HG02884 (cell line): ENCODE measurements around the gene ACTN4.

Experiments
- ATAC-seq: cut with Tn5 transposase; IDR thresholded peaks from one replicate; pipeline ENCODE4 v1.9.1; 2021; ENCODE audit warnings: mild to moderate bottlenecking, moderate library complexity; ENCODE audit not compliant: unreplicated experiment

The ACTN4 gene

DNA sequence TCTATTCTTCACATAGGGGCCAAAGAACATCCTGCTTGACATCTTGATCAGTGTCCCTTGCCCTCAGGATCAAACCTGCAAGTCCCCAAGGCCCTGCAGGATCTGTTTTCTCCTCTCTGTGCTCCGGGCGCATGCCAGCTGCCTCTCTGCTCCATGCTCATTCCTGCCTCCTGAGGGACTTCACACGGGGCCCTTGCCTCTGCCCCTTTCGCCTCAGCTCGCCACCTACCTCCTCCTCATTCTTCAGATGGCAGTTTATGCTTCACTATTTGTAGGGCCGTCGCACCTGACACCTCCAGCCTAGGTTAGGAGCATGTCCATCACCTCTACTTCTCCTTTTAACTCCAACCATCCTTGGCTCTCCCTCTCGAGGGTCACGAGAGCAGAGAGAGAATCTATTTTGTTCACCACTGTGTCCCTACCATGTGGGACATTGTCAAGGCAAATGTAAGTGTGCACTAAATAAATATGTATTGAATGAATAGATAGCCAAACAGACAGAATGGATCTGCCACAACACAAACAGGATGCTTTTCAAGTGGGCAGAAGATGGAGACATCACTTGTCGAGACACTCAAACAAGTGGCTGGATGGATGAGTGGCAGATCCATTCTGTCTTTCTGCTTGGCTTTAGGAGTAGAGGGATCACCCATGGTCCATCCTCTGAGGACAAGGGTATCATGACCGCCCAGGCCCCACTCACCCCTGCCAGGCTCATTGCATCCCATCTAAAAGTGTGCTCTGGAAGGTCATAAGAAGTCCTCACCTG lies 29.6 kb downstream of the ACTN4 start:
- no peak for ATAC-seq

DNA sequence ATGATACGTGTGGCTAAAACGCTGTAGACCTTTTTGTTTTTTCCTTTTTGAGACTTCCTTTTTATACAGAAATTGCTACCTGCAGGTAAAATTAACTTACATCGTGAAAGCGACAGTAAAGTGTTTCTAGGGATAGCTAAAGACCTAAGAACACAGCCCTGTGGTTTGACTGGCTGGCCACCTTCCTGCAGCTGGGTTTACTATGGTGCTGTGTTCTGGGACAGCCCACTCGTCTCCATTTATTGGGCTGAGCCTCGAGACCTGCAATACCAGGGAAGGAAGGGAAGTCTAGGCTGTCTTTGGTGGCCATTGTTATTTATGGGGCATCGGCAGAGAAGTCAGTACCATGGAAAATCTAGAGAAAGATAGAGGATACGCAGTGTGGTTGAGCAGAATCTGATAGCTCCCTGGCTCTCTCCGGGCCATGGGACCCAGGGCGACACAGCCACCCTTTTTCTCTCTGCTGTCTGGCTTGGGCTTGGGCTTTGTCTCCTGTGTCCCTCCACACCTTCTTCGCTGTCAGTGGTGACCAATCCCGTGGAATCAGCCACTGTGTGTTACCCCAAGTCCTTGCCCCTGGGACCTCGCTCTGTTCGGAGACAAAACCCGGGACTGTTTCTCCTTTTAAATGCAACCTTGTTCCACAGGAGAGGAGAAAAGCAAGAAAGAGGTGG lies 30.9 kb downstream of the ACTN4 start:
- ATAC-seq, result no peak

DNA sequence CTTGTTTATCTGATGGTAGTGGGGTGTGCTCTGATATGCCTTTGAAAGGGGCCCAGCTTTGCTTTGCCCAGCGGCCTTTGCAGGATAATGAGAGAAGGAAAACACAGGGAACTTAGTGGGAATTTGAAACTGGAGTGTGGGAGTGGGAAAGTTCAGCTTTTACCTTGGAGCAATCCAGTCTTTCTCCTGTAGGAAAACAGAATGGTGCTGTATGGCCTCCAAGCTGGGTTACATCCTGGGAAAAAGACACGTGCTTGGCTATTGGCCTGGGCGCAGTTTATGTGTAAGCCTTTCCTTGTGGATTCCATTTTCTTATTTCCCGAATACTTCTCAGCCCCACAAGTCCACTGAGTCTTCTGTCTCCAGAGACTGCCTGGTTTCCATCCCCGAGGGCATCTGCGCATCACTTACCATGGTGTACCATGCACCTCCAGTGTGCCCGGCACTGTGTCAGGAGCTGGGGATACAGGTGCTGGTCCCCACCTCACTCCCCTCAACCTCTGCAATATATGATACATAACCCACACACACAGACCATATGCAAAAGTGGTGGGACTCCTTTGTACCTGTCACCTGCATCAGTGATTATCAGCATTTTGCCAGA lies 31.5 kb downstream of the ACTN4 start:
- ATAC-seq, result no peak

DNA sequence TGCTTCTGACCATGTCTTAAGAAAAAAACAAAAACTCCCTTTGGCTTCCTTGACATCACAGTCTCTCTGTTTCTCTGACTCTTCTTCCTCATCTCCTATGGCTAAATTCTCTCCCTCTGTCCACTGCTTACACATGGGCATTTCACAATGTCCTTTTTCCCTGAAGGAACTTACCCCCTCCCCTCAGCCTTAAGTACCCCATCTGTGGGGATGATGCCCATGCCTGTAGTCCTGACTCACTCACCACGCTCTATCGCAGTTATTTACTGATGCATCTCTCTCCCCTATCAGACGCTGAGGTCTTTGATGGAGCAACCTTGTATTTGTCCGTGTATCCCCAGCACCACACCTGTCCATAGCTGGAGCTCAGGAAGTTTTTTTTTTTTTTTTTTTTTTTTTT lies 32.4 kb downstream of the ACTN4 start:
- ATAC-seq, result no peak

DNA sequence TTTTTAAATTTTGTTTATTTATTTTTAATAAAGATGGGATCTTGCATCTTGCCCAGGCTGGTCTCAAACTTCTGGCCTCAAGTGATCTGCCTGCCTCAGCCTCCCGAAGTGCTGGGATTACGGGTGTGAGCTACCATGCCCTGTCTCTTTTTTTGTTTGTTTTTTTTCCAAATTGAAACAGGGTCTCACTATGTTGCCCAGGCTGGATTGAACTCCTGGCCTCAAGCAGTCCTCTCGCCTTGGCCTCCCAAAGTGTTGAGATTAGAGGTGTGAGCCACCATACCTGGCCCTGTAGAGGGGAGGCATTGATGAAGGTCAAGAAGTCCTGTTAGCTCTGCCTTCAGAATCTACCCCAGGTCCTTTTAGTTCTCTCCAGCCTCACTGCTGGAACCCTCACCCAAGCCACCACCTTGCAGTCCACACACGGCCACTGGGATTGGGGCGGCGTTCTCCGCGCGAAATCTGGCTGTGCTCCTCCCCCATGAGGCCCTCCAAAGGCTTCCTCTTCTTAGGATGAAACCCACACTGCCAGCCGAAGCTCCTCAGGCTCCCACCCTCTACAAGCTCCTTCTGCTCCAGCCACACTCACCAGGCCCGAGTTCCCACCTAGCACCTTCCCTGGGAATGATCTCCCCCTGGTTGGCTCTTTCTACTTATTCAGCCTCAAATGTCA lies 34.9 kb downstream of the ACTN4 start:
- no peak for ATAC-seq

DNA sequence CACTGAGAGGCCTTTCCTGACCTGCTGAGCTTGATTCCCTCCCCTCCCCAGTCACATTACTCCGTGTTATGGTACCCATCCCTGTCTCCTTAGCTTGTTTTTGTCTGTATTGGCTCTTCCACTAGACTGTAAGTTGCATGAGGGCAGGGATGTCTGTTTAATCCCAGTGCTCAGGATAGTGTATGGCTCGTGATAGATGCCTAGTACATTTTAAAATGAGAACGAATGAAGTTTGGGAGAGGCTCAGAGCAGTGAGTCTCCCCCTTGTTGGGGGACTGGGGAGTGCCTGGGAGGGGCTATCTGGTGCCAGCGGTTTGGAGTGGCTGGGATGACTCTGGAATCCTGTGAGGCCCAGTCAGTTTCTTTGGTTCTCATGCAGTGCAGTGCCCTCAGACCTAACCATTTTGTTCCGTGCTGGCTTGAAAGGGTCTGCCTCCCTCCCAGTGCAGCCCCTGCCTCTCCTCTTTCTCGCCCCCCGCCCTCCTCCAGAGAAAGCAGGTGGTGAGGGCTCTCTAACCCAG lies 35.5 kb downstream of the ACTN4 start:
- no peak for ATAC-seq

DNA sequence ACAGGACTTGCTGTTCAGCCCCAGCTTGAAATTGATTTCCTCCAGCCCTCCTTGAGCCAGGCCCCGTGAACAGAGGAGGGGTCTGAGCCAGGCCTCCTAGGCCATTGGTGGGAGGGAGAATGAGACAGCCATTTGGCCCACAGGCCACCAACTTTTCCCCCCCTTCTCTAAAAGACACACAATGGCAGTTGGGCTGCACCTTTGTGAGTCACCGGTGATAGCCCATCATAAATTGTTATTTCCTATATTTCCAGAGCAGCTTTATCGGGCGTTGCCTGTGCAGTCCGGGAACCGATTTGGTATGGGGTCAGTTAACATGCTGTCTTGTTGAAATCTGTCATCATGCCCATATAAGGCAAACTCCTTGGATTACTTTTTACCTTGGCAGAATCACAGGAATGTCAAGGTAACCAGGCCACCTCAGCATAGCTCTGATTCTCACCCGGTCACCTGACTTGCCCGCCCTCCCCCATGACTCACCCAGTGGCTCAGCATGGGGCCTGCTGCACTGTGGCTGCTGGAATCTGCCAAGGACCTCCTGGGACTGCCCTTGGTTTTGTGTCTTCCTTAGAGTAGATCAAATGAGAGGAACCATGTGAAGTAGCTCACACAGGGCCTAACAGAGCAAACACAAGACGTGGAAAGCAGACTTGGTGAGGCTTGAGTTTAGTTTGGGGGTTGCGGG lies 36.1 kb downstream of the ACTN4 start:
- ATAC-seq, result no peak

DNA sequence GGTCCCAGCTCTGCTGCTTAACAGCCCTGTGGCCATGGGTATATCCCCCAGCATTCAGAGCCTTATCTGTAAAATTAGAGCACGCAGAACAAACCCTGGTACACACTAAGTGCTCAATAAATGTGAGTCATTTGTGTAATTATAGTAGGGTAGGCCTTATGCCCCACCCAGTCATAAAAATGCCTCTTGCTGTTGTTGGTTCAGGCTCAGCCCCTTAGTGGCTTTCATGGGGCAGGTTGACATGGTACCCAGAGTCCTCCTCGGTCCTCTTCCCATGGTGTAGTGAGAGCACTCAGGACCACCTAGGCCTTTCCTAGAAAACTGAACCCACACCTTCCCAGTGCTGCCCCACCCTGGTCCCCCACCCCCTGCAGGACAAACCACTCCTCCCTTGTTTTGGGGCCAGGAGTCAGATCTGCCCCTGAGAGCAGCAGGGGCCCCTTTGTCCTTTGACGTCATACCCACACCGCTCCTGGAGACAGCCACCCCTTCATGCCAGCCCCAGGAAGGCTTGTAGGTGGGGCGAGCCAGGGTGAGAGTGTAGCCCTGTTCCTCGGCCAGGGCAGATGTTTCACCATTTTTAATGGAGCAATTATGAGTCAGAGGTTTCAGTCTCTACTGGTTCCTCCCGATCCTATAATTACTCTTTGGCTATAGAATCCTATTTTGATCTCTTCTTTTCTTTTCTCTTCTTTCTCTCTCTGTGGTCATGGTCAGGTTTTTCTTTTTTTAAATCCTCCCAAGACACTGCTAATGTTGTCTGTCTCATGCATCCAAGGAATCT lies 36.8 kb downstream of the ACTN4 start:
- no peak for ATAC-seq

DNA sequence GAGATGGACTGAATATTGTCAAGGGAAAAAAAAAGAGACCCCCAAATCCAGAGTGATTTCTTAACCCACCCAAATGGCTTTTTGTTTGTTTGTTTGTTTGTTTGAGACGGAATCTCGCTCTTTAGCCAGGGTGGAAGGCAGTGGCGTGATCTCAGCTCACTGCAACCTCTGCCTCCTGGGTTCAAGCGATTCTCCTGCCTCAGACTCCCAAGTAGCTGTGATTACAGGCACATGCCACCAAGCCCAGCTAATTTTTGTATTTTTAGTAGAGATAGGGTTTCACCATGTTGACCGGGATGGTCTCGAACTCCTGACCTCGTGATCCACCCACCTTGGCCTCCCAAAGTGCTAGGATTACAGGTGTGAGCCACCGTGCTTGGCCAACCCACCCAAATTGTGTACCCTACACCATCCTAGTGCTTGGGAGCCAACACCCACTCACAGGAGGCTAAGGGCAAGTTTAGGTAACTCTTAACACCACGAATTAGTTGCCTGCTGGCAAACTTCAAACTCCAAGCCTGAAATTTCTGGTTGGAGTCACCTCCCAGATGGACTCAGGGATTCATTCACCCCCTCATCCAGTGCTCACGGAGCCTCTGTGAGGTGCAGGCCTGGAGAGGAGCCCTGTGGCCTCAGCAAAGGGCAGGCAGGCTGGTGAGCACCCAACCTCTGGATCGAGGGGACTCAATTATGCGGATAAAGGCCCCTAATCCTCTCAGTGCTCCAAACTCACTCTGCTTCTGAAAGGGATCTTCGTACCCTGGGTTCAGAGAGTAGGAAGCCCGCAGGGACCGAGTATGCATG lies 37.6 kb downstream of the ACTN4 start:
- no peak for ATAC-seq

DNA sequence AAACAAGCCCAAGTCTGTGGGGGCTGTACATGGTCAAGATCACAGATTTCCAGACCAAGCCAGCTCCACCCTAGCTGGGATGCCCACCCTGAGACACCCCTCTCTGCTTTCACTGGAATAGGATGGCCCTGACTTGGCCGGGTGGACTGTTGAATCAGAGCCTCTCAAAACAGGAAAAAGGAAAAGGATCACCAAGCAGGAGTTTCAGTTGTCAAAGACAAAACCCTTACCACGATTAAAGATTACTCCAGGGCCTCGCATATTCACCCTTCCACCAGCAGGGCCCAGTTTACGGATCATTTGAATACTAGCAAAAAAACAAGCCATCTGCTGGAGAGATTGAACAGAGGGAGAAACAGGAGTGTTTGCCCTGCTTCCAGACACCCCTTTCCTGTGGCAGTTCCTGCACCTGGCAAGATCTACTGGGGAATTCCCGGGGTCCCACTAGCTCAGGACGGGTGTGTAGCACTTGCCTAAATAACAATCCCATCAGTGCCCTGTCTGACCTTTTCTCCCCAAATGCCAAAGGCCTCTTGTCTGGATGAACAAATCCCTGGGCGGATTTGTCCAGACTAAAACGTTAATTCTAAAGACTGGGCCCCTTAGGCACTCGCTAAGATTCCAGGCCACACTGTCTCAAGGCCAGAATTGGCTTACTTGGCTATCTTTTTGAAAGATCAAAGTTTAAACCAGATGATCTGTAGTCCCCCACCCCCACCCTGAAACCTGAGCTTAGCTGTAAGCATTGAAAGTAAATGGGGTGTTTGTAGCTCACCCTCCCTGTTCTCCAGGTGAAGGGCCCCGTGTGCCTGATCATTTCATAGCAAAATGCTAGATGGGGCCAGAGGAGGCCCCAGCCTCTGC lies 38.4 kb downstream of the ACTN4 start:
- no peak for ATAC-seq

DNA sequence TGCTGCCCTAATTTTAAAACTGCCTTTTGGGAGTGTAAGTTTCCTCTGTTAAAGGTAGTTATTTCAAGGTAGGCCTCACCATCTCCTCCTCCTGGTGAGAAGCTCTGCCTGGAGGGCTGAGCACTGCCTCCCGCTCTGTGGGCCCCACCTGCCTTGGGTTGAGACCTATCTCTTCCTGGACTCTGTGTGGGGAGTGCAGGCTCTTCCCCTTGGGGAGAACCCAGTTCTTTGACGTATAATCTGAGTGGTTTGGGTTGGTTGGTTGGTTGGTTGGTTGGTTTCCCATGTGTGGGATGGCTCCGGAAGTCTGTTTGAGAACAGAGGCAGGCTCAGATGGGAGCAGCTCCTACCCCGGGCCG lies 39.1 kb downstream of the ACTN4 start:
- no peak for ATAC-seq

DNA sequence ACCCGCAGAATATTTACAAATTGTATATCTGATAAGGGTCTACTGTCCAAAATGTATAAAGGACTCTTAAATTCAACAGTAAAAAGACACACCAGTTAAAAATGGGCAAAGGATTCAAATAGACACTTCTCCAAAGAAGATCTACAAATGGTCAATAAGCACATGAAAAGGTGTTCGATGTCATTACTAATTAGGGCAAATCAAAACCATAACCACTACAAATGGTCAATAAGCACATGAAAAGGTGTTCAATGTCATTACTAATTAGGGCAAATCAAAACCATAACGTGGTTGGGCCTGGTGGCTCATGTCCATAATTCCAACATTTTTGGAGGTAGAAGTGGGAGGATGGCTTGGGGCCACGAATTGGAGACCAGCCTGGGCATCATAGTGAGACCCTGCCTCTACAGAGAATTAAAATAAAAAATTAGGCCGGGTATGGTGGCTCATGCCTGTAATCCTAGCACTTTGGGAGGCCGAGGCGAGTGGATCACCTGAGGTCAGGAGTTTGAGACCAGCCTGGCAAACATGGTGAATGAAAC lies 40.5 kb downstream of the ACTN4 start:
- ATAC-seq, result no peak

DNA sequence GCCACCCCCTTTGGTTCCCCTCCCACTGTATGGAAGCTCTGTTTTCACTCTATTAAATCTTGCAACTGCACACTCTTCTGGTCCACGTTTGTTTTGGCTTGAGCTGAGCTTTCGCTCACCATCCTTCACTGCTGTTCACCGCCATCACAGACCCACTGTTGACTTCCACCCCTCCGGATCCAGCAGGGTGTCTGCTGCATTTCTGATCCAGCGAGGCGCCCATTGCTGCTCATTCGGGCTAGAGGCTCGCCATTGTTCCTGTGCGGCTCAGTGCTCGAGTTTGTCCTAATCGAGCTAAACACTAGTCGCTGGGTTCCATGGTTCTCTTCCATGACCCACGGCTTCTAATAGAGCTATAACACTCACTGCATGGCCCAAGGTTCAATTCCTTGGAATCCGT lies 42.7 kb downstream of the ACTN4 start:
- no peak for ATAC-seq

DNA sequence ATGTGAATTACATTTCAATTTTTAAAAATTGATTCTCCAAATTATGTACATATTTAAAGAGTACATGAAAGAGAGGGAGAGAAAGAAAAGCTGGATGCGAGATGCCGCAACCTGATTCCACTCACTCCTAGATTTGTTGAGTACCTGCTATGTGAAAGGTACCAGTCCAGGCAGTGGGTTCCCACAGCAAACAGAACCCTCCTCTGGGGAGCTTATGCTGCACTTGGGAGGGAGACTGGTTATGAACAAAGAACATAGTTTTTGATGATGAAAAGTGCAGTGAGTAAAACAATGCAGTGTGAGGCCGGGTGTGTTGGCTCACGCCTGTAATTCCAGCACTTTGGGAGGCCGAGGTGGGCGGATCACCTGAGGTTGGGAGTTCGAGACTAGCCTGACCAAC lies 43.4 kb downstream of the ACTN4 start:
- ATAC-seq, result no peak

DNA sequence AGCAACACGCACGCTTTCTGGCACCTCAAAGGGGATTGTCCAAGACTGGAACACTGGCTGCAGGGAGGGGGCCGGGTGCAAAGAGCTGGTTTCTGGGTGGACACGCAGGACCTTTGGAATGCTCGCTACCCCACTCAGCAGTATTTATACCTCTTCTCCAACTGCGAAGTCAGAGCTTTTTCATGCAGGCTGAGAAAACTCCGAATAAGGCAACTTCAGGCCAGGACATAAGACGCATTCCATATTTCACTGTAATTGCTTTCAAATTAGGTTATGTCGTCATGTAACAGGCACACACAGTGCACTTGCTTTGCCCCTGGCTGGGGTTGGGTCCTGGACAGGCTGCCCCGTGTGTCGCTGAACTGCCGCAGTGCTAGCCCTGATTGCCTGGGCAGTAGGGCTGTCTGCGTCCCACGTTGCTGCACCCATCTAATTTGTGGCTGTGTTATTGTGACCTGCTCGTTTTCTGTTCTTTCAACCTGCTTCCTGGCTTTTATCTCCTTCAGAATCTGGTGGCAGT lies 44.5 kb downstream of the ACTN4 start:
- ATAC-seq, result no peak

DNA sequence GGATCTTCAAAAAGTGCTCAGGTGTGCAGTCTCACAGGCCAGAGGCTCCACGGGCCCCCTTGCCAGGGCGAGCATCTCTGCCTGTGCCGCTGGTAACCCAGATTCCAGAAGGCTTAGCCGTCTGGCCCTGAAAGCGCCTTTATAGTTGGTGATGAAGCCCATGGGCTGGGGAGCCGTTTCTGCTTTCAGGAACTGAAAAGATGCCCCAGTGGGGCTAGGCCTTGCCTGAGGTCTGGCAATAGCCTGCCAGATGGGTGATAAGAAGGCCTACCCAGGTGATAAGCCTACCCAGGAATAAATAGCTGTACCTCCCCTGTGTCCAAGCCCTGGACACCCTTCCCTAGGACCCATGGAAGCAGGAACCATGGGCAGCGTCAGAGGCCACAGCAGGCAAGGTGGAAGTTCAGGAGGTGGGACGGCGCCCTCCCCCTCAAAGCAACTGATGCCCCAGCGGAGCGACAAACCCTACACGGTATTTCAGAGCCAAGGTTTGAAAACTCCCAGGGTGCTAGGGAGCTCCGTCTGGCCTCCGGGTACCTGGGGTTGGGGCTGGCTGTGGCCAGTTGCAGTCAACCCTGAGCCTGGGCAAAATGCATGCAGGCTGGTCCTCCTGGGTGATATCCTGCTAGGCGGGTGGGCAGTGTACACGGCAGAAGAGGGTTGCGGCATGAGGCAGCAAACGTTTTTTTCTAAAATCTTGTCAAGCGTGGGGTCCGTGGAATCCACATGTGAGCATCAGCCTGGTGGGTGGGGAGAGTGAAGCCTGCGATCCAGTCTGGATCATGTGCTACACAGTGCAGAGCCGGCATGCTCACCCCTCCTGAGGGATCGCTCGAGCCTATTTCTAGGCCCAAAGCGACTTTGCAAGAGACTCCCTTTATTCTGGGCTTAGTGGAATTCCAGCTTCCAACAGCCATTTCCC lies 45.3 kb downstream of the ACTN4 start:
- no peak for ATAC-seq
